ENCODE results near the gene GPX1. TPM values are rescaled to one million over a fixed set of nuclear protein-coding genes. Genes with fewer than 3 reads are reported as not detected.

GPX1 gene
- polyA plus RNA-seq, 3 donors, result 1,287 to 2,105 (median 1,394) TPM

GRCh38 chr3:49378249-49378895, 20.2 kb upstream of the GPX1 start:
- no peak overlapping the region for H3K9ac ChIP-seq (ENCODE audit: insufficient read depth, low read length, poor library complexity, severe bottlenecking)
- H3K4me3 ChIP-seq (replicated peaks in 1 of 3; ENCODE audit: low read depth in 2 of 3, low read length in 3 of 3), result no peak overlapping the region
- H3K4me1 ChIP-seq (ENCODE audit: control insufficient read depth in 1 of 2, insufficient read depth in 2 of 2, low read length in 2 of 2), result peaks cover 20 to 45% of the 10 kb centered on the region in 2 donors
- H3K27ac ChIP-seq (ENCODE audit: low read depth in 1 of 2, low read length in 2 of 2), result peak overlapping the region; percentile 8 to 61
- peaks cover 11 to 27% of the 10 kb centered on the region in 2 donors for H3K36me3 ChIP-seq (replicated peaks in 1 of 2; ENCODE audit: control insufficient read depth in 1 of 2, insufficient read depth in 2 of 2, low read length in 2 of 2)
- 100% methylated on average over 3 of the region's 11 CpGs for WGBS (ENCODE audit: insufficient coverage)
- Mint-ChIP-seq H3K4me1 (peaks cover 55% of the 10 kb centered on the region), H3K27me3 (ENCODE audit: low read depth in 3 of 3) (no peaks in the 10 kb centered on the region), H3K36me3 (peaks cover 24 to 36% of the 10 kb centered on the region in 2 donors), H3K9me3 (no peaks in the 10 kb centered on the region), H3K4me3 (no peak overlapping the region), H3K27ac (peak overlapping the region in 4 of 7 donors; percentile 49 to 82 (median 70))
- DNase-seq, result no peak
- H3K9me3 ChIP-seq (replicated peaks in 1 of 2; ENCODE audit: control insufficient read depth in 1 of 2, insufficient read depth in 1 of 2, low read length in 2 of 2), result no peaks in the 10 kb centered on the region
- H2AFZ ChIP-seq (ENCODE audit: insufficient read depth, low read depth, low read length, poor library complexity, severe bottlenecking), result no peak overlapping the region
- intact Hi-C loops (cut with micrococcal nuclease), result no loop called here
- H3K4me2 ChIP-seq (replicated peaks; ENCODE audit: extremely low read depth, low read length, poor library complexity, severe bottlenecking), result no peak overlapping the region
- TF ChIP-seq CTCF (IDR thresholded peaks at IDR 0.05), result no peak
- no peaks in the 10 kb centered on the region for H3K27me3 ChIP-seq (ENCODE audit: control insufficient read depth in 2 of 2, insufficient read depth in 2 of 2, low read length in 2 of 2)
- peaks cover 100% of the 10 kb centered on the region for H4K20me1 ChIP-seq (ENCODE audit: insufficient read depth, low read length)
- H3K79me2 ChIP-seq (ENCODE audit: insufficient read depth, low read length), result peaks cover 99% of the 10 kb centered on the region

GRCh38 chr3:49377483-49377882, 19.3 kb upstream of the GPX1 start:
- Mint-ChIP-seq H3K36me3 (peaks cover 32 to 39% of the 10 kb centered on the region in 2 donors), H3K27me3 (ENCODE audit: low read depth in 3 of 3) (no peaks in the 10 kb centered on the region), H3K9me3 (no peaks in the 10 kb centered on the region), H3K4me3 (no peak overlapping the region), H3K27ac (peak overlapping the region in 6 of 7 donors; percentile 57 to 78 (median 76)), H3K4me1 (peaks cover 56% of the 10 kb centered on the region)
- no peak overlapping the region for H3K4me3 ChIP-seq (replicated peaks in 1 of 3; ENCODE audit: low read depth in 2 of 3, low read length in 3 of 3)
- H3K4me1 ChIP-seq (ENCODE audit: control insufficient read depth in 1 of 2, insufficient read depth in 2 of 2, low read length in 2 of 2), result peaks cover 24 to 53% of the 10 kb centered on the region in 2 donors
- peaks cover 100% of the 10 kb centered on the region for H4K20me1 ChIP-seq (ENCODE audit: insufficient read depth, low read length)
- H3K9me3 ChIP-seq (replicated peaks in 1 of 2; ENCODE audit: control insufficient read depth in 1 of 2, insufficient read depth in 1 of 2, low read length in 2 of 2), result no peaks in the 10 kb centered on the region
- no peaks in the 10 kb centered on the region for H3K27me3 ChIP-seq (ENCODE audit: control insufficient read depth in 2 of 2, insufficient read depth in 2 of 2, low read length in 2 of 2)
- peak overlapping the region in 1 of 2 donors; percentile 62 for H3K27ac ChIP-seq (ENCODE audit: low read depth in 1 of 2, low read length in 2 of 2)
- DNase-seq, result peak in 2 of 3 donors; percentile 52 to 62
- 82% methylated on average over 1 of the region's 1 CpG for WGBS (ENCODE audit: insufficient coverage)
- intact Hi-C loops (cut with micrococcal nuclease), result no loop called here
- peaks cover 20 to 32% of the 10 kb centered on the region in 2 donors for H3K36me3 ChIP-seq (replicated peaks in 1 of 2; ENCODE audit: control insufficient read depth in 1 of 2, insufficient read depth in 2 of 2, low read length in 2 of 2)
- no peak overlapping the region for H2AFZ ChIP-seq (ENCODE audit: insufficient read depth, low read depth, low read length, poor library complexity, severe bottlenecking)
- H3K9ac ChIP-seq (ENCODE audit: insufficient read depth, low read length, poor library complexity, severe bottlenecking), result no peak overlapping the region
- H3K4me2 ChIP-seq (replicated peaks; ENCODE audit: extremely low read depth, low read length, poor library complexity, severe bottlenecking), result no peak overlapping the region
- TF ChIP-seq CTCF (IDR thresholded peaks at IDR 0.05), result no peak
- H3K79me2 ChIP-seq (ENCODE audit: insufficient read depth, low read length), result peaks cover 99% of the 10 kb centered on the region

All from CD14-positive monocyte (primary cell).